Measurements from ENCODE around the gene ARHGEF7. TPM values are rescaled to one million over a fixed set of nuclear protein-coding genes. Genes with fewer than 3 reads are reported as not detected.
"Not testable (repeated sequence)": the region's sequence is repeated elsewhere in the genome, so short reads cannot be mapped to it uniquely, and the experiment has no call there.

The ARHGEF7 gene, protein sequence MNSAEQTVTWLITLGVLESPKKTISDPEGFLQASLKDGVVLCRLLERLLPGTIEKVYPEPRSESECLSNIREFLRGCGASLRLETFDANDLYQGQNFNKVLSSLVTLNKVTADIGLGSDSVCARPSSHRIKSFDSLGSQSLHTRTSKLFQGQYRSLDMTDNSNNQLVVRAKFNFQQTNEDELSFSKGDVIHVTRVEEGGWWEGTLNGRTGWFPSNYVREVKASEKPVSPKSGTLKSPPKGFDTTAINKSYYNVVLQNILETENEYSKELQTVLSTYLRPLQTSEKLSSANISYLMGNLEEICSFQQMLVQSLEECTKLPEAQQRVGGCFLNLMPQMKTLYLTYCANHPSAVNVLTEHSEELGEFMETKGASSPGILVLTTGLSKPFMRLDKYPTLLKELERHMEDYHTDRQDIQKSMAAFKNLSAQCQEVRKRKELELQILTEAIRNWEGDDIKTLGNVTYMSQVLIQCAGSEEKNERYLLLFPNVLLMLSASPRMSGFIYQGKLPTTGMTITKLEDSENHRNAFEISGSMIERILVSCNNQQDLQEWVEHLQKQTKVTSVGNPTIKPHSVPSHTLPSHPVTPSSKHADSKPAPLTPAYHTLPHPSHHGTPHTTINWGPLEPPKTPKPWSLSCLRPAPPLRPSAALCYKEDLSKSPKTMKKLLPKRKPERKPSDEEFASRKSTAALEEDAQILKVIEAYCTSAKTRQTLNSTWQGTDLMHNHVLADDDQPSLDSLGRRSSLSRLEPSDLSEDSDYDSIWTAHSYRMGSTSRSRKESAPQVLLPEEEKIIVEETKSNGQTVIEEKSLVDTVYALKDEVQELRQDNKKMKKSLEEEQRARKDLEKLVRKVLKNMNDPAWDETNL
- polyA plus RNA-seq, result 10 to 100 TPM; 13.5 to 16.0 TPM

DNA sequence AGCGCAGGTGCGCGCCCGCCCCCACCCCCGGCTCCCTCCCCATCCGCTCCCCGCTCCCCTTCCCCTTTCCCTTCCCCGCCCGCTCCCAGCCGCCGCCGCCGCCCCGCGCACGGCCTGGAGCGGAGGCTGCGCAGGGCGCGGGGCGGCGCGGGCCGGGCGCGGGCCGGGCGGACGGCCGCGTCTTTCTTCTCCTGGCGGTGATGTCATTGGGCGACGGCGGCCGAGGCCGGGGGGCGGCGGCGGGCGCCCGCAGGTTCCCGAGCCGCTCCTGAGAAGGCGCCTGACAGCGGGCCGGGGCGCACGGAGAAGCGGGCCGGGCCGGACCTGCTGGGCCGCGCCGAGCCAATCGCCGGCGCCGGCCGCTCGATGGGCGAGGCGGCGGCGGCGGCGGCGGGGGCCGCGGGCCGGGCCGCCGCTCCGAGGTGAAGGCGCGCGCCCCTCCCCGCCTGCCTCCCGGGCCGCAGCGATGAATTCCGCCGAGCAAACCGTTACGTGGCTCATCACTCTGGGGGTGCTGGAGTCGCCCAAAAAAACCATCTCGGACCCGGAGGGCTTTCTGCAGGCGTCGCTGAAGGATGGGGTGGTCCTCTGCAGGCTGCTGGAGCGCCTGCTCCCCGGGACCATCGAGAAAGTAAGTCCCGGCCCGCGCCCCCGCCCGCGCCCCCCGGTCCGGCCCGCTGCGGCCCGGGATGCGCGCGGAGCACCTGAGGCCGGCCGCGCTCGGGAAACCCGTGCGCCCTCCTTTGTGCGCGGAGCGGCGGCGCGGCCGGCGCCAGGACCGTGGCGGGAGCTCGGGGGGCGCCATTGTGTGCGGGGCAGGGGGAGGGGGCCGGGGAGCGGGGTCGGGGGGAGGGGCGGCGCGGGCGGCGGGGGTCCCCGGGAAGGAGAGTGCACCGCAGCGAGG lies at the start of gene ARHGEF7:
Gene ARHGEF7, plus strand, starts transcription at position 250 of the 904 bp plus-strand sequence. Its CDS starts 217 bp downstream, at position 467.
- WGBS, 2 donors, result 1% methylated on average over 55 to 132 of the region's 137 CpGs
- Histone ChIP-seq H3K36me3 (ENCODE audit: control insufficient read depth in 2 of 2, insufficient read depth in 2 of 2, low read length in 1 of 2) (no peaks in the 10 kb centered on the region), H3K4me1 (ENCODE audit: control insufficient read depth in 2 of 2, insufficient read depth in 2 of 2, low read length in 1 of 2) (peaks cover 4% of the 10 kb centered on the region in 2 donors), H3K27ac (ENCODE audit: low read depth in 2 of 2, low read length in 1 of 2) (peak within 1 kb of the TSS; percentile 57 to 61), H3K4me3 (ENCODE audit: low read depth in 1 of 2, low read length in 2 of 2) (peak within 1 kb of the TSS; percentile 47 to 63), H3K27me3 (ENCODE audit: control insufficient read depth in 1 of 2, insufficient read depth in 2 of 2, low read length in 2 of 2) (peaks cover 10 to 12% of the 10 kb centered on the region in 2 donors), H3K9me3 (ENCODE audit: control insufficient read depth in 2 of 2, insufficient read depth in 1 of 2, low read depth in 1 of 2, low read length in 1 of 2) (no peaks in the 10 kb centered on the region)

DNA sequence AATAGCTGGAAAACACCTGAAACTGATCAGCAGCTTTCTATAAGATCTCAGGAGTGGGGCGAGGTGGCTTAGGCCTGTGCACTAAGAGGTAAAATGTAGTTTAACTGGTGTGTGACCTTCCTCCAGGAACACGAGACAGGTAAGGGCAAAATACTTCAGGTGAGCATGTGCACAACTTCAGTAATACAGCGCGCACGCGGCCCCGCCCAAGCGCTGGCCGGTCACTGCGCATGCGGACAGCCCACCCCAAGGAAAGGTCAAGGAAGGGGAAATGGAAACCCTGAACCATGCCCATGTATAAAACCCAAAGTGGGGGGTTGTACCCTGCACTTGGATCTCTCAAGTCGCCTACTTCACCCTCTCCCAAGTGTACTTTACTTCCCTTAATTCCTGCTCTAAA lies 49.4 kb upstream of the ARHGEF7 start:
- Histone ChIP-seq H3K9me3 (ENCODE audit: control insufficient read depth in 2 of 2, insufficient read depth in 1 of 2, low read depth in 1 of 2, low read length in 1 of 2) (peaks cover 0 to 2% of the 10 kb centered on the region in 2 donors), H3K36me3 (ENCODE audit: control insufficient read depth in 2 of 2, insufficient read depth in 2 of 2, low read length in 1 of 2) (no peaks in the 10 kb centered on the region), H3K4me1 (ENCODE audit: control insufficient read depth in 2 of 2, insufficient read depth in 2 of 2, low read length in 1 of 2) (peaks cover 2 to 6% of the 10 kb centered on the region in 2 donors), H3K27ac (ENCODE audit: low read depth in 2 of 2, low read length in 1 of 2) (no peak overlapping the region), H3K27me3 (ENCODE audit: control insufficient read depth in 1 of 2, insufficient read depth in 2 of 2, low read length in 2 of 2) (no peaks in the 10 kb centered on the region), H3K4me3 (ENCODE audit: low read depth in 1 of 2, low read length in 2 of 2) (no peak overlapping the region)
- WGBS, 2 donors, result 88 to 94% methylated on average over 12 of the region's 12 CpGs

GRCh38 chr13:111066544-111066943 lies 48.6 kb upstream of the ARHGEF7 start:
- WGBS, 2 donors, result 40 to 62% methylated on average over 22 of the region's 22 CpGs
- peaks cover 2 to 6% of the 10 kb centered on the region in 2 donors for H3K4me1 ChIP-seq (ENCODE audit: control insufficient read depth in 2 of 2, insufficient read depth in 2 of 2, low read length in 1 of 2)

DNA sequence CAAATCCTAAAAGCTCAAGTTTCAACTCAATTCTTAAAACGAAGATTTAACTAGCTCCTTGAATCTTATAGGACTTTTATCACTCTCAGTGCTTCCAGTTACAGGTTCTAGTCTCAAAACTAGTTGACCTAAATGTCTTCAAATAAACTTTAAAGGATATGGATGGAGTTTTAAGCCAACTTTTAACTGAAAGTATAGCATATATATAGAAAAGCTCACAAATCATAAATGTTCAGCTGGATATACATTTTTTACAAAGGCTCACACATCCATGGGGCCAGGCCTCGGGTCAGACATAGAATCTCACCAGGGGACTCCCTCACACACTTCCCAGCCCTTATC lies 47.1 kb upstream of the ARHGEF7 start:
- H3K27me3 ChIP-seq (ENCODE audit: control insufficient read depth in 1 of 2, insufficient read depth in 2 of 2, low read length in 2 of 2), result no peaks in the 10 kb centered on the region
- H3K27ac ChIP-seq (ENCODE audit: low read depth in 2 of 2, low read length in 1 of 2), result no peak overlapping the region
- 6 to 8% methylated on average over 2 of the region's 2 CpGs for WGBS, 2 donors
- H3K4me3 ChIP-seq (ENCODE audit: low read depth in 1 of 2, low read length in 2 of 2), result no peak overlapping the region
- H3K36me3 ChIP-seq (ENCODE audit: control insufficient read depth in 2 of 2, insufficient read depth in 2 of 2, low read length in 1 of 2), result no peaks in the 10 kb centered on the region
- H3K4me1 ChIP-seq (ENCODE audit: control insufficient read depth in 2 of 2, insufficient read depth in 2 of 2, low read length in 1 of 2), result peaks cover 2 to 6% of the 10 kb centered on the region in 2 donors
- peaks cover 0 to 3% of the 10 kb centered on the region in 2 donors for H3K9me3 ChIP-seq (ENCODE audit: control insufficient read depth in 2 of 2, insufficient read depth in 1 of 2, low read depth in 1 of 2, low read length in 1 of 2)

More at GRCh38 chr13:111066544-111066943, 48.6 kb upstream of the ARHGEF7 start:
- H3K27ac ChIP-seq (ENCODE audit: low read depth in 2 of 2, low read length in 1 of 2), result no peak overlapping the region
- H3K27me3 ChIP-seq (ENCODE audit: control insufficient read depth in 1 of 2, insufficient read depth in 2 of 2, low read length in 2 of 2), result no peaks in the 10 kb centered on the region
- peaks cover 0 to 3% of the 10 kb centered on the region in 2 donors for H3K9me3 ChIP-seq (ENCODE audit: control insufficient read depth in 2 of 2, insufficient read depth in 1 of 2, low read depth in 1 of 2, low read length in 1 of 2)
- H3K36me3 ChIP-seq (ENCODE audit: control insufficient read depth in 2 of 2, insufficient read depth in 2 of 2, low read length in 1 of 2), result no peaks in the 10 kb centered on the region
- no peak overlapping the region for H3K4me3 ChIP-seq (ENCODE audit: low read depth in 1 of 2, low read length in 2 of 2)

DNA sequence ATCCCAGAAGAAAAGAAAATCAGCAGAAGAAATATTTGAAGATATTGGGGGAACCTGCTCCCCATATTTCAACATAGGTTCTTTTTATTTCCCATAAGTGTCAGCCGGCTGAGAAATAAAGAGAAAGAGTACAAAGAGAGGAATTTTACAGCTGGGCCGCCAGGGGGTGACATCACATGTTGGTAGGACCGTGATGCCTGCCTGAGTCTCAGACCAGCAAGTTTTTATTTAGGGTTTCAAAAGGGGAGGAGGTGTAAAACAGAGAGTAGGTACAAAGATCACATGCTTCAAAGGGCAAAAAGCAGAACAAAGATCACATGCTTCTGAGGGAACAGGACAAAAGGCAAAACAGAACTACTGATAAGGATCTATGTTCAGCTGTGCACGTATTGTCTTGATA lies 44.0 kb upstream of the ARHGEF7 start:
- H3K36me3 ChIP-seq (ENCODE audit: control insufficient read depth in 2 of 2, insufficient read depth in 2 of 2, low read length in 1 of 2); H3K27me3 ChIP-seq (ENCODE audit: control insufficient read depth in 1 of 2, insufficient read depth in 2 of 2, low read length in 2 of 2); H3K27ac ChIP-seq (ENCODE audit: low read depth in 2 of 2, low read length in 1 of 2); H3K4me1 ChIP-seq (ENCODE audit: control insufficient read depth in 2 of 2, insufficient read depth in 2 of 2, low read length in 1 of 2); H3K4me3 ChIP-seq (ENCODE audit: low read depth in 1 of 2, low read length in 2 of 2); H3K9me3 ChIP-seq (ENCODE audit: control insufficient read depth in 2 of 2, insufficient read depth in 1 of 2, low read depth in 1 of 2, low read length in 1 of 2): not testable (repeated sequence)
- WGBS, 2 donors, result 59 to 65% methylated on average over 4 of the region's 4 CpGs

DNA sequence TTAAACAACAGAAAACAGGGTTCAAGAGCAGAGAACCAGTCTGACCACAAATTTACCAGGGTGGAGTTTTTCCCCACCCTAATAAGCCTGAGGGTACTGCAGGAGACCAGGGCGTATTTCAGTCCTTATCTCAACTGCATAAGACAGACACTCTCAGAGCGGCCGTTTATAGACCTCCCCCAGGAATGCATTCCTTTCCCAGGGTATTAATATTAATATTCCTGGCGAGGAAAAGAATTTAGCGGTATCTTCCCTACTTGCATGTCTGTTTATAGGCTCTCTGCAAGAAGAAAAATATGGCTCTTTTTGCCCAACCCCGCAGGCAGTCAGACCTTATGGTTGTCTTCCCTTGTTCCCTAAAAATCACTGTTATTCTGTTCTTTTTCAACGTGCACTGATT lies 43.6 kb upstream of the ARHGEF7 start:
- 75 to 83% methylated on average over 7 of the region's 7 CpGs for WGBS, 2 donors
- H3K27me3 ChIP-seq (ENCODE audit: control insufficient read depth in 1 of 2, insufficient read depth in 2 of 2, low read length in 2 of 2); H3K4me3 ChIP-seq (ENCODE audit: low read depth in 1 of 2, low read length in 2 of 2); H3K9me3 ChIP-seq (ENCODE audit: control insufficient read depth in 2 of 2, insufficient read depth in 1 of 2, low read depth in 1 of 2, low read length in 1 of 2); H3K27ac ChIP-seq (ENCODE audit: low read depth in 2 of 2, low read length in 1 of 2); H3K4me1 ChIP-seq (ENCODE audit: control insufficient read depth in 2 of 2, insufficient read depth in 2 of 2, low read length in 1 of 2); H3K36me3 ChIP-seq (ENCODE audit: control insufficient read depth in 2 of 2, insufficient read depth in 2 of 2, low read length in 1 of 2): not testable (repeated sequence)

- no peaks in the 10 kb centered on the region for H3K4me1 ChIP-seq (ENCODE audit: control insufficient read depth in 2 of 2, insufficient read depth in 2 of 2, low read length in 1 of 2)
- no peak overlapping the region for H3K27ac ChIP-seq (ENCODE audit: low read depth in 2 of 2, low read length in 1 of 2)
- 85 to 87% methylated on average over 3 of the region's 3 CpGs for WGBS, 2 donors
- peaks cover 0 to 7% of the 10 kb centered on the region in 2 donors for H3K9me3 ChIP-seq (ENCODE audit: control insufficient read depth in 2 of 2, insufficient read depth in 1 of 2, low read depth in 1 of 2, low read length in 1 of 2)
- no peak overlapping the region for H3K4me3 ChIP-seq (ENCODE audit: low read depth in 1 of 2, low read length in 2 of 2)
- H3K27me3 ChIP-seq (ENCODE audit: control insufficient read depth in 1 of 2, insufficient read depth in 2 of 2, low read length in 2 of 2), result no peaks in the 10 kb centered on the region
- no peaks in the 10 kb centered on the region for H3K36me3 ChIP-seq (ENCODE audit: control insufficient read depth in 2 of 2, insufficient read depth in 2 of 2, low read length in 1 of 2)
These were observed 40.3 kb upstream of the ARHGEF7 start for GRCh38 chr13:111074826-111075225.

DNA sequence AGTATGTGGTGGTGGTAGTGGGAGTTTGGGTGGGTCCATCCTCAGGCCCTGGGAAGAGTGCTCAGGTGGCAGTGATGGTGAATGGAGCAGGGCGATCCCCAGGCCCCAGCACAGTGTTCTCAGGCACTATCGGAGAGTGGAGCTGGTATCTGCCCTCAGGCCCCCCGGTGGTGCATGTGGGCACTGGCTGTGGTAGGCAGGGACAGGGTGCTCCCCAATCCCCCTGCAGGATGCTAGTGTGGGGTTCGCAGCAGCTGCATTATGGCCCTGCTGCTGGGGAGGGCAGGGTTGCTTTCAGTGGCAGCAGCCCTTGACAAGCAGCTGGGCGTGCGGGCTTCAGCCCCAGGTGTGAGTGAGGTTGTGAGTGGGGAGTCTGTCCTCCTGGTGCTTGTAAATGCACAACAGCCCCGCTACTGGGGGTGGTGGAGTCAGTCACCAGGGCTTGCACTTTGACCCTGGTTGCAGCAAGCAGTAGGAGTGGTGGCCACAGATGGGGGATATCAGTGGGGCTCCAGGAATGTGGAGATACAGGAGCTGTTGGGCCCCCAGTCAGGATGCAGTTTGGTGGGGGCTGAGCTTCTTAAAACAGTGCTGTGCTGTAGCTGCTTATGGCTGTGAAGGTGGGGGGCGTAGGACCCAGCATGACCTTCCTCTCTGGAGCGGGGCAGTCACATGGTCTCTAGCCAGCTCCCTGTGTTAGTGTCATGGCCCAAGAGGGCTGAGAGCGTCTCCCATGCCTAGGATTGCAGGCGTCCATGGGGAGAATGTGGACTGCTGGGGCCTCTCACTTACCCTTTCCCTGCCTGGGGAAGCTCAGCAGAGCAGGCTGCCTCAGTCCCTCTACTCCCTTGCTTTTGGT lies 38.7 kb upstream of the ARHGEF7 start:
- Histone ChIP-seq H3K4me3 (ENCODE audit: low read depth in 1 of 2, low read length in 2 of 2) (no peak overlapping the region), H3K4me1 (ENCODE audit: control insufficient read depth in 2 of 2, insufficient read depth in 2 of 2, low read length in 1 of 2) (no peaks in the 10 kb centered on the region), H3K27me3 (ENCODE audit: control insufficient read depth in 1 of 2, insufficient read depth in 2 of 2, low read length in 2 of 2) (no peaks in the 10 kb centered on the region), H3K36me3 (ENCODE audit: control insufficient read depth in 2 of 2, insufficient read depth in 2 of 2, low read length in 1 of 2) (no peaks in the 10 kb centered on the region), H3K9me3 (ENCODE audit: control insufficient read depth in 2 of 2, insufficient read depth in 1 of 2, low read depth in 1 of 2, low read length in 1 of 2) (peaks cover 0 to 4% of the 10 kb centered on the region in 2 donors), H3K27ac (ENCODE audit: low read depth in 2 of 2, low read length in 1 of 2) (no peak overlapping the region)
- whole genome bisulfite sequencing, 2 donors, result 78 to 85% methylated on average over 11 of the region's 11 CpGs

Data from esophagus (tissue), 2 donors.